NCI-H2081 (cell line): ENCODE measurements around the gene UNG.
"Not testable (repeated sequence)": the region's sequence is repeated elsewhere in the genome, so short reads cannot be mapped to it uniquely, and the experiment has no call there.

Source experiments
- DNase-seq, 2 experiments: peaks; one replicate each; lab custom pipeline; 2025; lab: John Stamatoyannopoulos, UW

UNG gene

DNA sequence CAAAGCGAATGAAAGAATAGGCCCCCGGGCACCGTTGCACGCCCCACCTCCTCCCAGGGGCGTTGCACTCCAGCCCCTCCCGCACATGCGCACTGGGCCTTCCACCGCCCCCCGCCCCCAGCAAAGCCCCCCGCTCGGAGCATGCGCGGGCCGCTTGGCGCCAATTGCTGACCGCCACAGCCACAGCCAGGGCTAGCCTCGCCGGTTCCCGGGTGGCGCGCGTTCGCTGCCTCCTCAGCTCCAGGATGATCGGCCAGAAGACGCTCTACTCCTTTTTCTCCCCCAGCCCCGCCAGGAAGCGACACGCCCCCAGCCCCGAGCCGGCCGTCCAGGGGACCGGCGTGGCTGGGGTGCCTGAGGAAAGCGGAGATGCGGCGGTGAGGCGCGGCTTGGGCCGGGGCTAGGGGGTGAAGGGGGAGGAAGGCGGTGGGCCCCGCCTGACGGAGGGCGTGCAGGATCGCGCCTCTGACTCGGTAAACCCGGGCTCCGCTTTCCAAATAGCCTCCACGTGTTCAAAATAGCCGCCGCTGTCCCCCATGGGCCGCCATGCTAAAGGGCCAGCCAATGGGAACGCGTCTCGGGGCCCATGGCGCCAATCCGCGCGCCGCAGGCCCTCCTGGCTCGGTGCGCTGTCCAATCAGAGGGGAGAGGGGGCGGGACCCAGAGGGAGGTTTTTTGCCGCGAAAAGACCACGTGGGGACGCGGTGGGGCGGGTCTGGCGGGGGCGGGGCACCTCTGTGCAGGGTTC is at the start of gene UNG:
TSS of gene UNG (plus strand) at position 163 of the 748 bp plus-strand sequence. CDS start at position 246, 83 bp downstream.
- peak; percentile 94 to 95 for DNase-seq

- DNase-seq: not testable (repeated sequence)
Observed at GRCh38 chr12:109048706-109049105, 48.7 kb upstream of the UNG start.

DNA sequence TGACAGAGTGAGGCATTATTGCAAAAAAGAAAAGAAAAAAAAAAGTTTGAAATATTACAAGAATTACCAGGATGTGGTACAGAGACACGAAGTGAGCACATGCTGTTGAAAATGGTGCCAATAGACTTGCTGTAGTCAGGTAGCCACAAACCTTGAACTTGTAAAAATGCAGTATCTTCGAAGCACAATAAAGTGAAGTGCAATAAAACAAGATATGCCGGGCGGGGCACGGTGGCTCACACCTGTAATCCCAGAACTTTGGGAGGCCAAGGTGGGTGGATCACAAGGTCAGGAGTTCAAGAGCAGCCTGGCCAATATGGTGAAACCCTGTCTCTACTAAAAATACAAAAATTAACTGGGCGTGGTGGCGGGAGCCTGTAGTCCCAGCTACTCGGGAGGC is 47.6 kb upstream of the UNG start:
- DNase-seq: not testable (repeated sequence)

DNA sequence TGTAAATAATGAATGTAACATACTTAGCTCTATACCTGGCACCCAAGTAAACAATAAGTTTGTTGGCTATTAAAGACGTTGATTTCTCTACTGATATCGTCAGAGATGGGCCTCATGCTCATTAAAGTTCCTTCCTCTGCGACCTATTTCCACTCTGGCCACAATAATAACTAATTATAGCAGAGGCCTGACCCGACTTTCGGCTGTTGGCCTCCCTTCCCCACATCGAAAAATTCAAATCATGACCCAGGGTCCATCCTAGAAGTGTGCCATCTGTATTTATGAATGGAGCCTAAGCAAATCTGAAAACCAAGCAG is 45.3 kb upstream of the UNG start:
- no peak for DNase-seq

GRCh38 chr12:109052414-109053323 is 44.7 kb upstream of the UNG start, which contains the start of gene USP30:
USP30 (plus strand) TSS chr12:109052576; CDS start chr12:109052679, 103 bp downstream.
- DNase-seq: peak; percentile 80 to 86

- DNase-seq: no peak
Observed at GRCh38 chr12:109053382-109054123, 43.8 kb upstream of the UNG start.

DNA sequence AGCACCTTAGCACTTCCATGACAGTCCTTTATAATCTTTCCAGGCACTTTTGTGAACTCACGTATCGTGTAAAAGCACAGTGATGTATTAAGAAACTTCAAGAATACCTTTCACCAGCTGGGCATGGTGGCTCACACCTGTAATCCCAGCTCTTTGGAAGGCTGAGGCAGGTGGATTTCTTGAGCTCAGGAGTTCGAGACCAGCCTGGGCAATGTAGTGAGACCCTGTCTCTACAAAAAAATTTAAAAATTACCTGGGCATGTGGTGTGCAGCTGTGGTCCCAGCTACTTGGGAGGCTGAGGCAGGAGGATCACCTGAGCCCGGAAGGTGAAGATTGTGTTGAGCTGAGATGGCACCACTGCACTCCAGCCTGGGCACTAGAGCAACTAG is 43.3 kb upstream of the UNG start:
- DNase-seq: not testable (repeated sequence)

- DNase-seq: no peak
Observed at GRCh38 chr12:109054520-109054919, 42.9 kb upstream of the UNG start.

DNA sequence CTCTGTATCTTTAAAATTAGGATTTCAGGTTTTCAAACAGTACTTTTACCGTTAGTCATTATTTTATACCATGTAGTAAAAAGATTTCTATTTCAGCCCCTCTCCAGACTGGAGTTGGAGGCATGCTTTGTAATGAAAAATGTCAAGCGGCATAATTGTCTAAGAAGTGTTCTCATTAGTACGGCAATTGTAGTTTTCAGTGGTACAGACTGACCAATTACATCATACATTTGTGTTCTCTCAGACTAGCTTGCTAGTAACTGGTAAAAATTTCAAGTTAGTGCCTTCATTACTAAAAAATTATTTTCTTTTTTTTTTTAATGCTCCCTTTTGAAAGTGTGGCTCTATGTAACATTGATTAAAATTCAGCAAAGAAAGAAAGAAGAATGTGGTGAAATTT is 40.5 kb upstream of the UNG start:
- no peak for DNase-seq

- no peak for DNase-seq
Observed at GRCh38 chr12:109057376-109057775, 40.0 kb upstream of the UNG start.

DNA sequence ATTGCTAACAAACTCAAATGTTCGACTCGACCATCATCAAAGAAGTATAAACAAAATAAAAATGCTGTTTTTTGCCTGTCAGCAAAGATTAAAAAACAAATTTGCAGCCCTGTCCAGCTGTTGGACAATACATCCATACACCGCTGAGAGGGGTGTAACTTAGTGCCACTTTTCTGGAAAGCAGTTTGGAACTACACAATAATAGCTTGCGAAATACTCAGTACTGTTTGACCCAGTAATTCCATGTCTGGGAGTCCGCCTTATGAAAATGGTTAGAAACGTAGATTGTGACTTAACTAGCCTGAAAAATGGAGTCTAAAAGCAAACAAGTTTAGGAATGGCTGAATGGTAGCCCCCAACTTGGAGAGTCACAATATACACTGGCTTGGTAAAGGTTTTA is 38.6 kb upstream of the UNG start:
- DNase-seq: no peak

GRCh38 chr12:109064143-109064542 is 33.3 kb upstream of the UNG start:
- no peak for DNase-seq

- DNase-seq: no peak
Observed at GRCh38 chr12:109065154-109065852, 32.1 kb upstream of the UNG start.

DNA sequence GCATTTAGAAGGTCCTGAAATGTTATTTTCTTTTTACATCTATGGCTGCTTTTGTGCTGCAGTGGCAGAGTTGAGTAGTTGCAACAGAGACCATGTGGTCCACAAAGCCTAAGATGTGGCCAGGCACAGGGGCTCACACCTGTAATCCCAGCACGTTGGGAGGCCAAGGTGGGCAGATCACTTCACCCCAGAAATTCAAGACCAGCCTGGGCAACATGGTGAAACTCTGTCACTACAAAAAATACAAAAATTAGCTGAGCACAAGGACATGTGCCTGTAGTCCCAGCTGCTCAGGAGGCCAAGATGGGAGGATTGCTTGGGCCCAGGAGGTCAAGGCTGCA is 31.6 kb upstream of the UNG start:
- DNase-seq: no peak

DNA sequence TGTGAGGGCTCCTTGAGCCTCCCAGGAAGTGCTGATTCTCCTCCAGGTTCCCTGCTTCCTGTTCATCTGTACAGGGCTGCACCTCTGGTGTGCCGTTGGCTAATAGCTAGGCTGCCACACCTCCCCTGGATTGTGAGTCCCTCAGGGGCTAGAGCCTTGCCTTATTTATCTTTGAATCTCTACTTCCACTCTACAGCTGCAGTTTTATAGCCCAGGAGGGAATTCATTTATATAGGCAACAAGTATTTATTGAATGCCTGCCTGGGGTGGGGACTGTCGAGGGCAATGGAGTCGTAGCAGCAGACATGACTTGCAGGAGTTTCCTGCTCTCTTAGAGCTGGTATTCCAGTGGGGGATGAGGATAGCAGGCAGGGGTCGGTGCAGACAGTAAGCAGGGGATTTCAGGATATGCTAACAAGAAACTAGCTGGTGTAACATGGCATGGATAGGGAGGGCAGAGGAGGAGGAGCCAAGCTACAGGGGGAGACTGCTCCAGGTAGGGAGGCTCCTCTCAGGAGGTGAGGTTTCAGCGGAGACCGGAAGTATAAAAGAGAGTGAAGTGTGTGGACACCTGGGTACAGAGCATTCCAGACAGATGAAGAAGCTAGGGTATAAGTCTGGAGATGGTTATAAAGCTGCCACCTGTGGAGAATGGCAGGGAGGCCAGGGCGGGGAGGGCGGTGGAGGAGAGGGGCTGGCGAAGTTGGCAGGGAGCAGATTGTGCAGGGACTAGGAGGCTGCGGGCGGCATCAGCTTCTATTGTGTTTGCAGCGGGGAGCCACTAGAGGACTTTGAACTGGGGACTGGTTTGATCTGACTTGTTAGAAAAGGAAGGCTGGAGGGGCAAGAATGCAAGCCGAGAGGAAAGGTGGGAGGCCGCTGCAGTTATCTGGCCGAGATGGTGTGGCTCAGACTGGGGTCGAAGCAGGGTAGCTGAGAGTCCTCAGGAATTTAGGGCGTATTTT is 27.8 kb upstream of the UNG start:
- no peak for DNase-seq

DNA sequence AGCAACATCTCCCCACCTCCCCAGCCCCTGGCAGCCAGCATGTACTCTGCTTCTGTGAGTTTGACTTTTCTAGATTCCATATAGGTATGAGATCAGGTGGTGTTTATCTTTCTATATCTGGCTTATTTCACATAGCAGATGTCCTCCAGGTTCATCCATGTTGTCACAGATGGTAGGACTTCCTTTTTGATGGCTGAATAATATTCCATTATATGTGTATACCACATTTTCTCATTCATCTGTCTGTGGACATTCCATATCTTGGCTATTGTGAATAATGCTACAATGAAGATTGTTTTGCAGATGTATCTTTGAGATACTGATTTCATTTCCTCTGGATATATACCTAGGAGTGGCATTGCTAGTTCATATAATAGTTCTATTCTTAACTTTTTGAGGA is 22.5 kb upstream of the UNG start:
- no peak for DNase-seq

DNA sequence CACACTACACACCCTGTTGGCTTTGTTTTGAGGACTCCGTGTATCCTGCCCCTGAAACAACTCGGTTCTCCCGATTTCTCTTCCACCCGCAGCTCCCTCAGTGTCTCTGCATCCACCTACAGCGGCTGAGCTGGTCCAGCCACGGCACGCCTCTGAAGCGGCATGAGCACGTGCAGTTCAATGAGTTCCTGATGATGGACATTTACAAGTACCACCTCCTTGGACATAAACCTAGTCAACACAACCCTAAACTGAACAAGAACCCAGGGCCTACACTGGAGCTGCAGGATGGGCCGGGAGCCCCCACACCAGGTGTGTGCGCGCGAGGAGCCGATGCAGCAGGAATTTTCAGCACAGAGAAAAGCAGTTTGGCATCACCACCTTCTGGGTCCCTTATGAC is 14.6 kb upstream of the UNG start:
- no peak for DNase-seq

- no peak for DNase-seq
Observed at GRCh38 chr12:109084425-109084824, 13.0 kb upstream of the UNG start.

DNA sequence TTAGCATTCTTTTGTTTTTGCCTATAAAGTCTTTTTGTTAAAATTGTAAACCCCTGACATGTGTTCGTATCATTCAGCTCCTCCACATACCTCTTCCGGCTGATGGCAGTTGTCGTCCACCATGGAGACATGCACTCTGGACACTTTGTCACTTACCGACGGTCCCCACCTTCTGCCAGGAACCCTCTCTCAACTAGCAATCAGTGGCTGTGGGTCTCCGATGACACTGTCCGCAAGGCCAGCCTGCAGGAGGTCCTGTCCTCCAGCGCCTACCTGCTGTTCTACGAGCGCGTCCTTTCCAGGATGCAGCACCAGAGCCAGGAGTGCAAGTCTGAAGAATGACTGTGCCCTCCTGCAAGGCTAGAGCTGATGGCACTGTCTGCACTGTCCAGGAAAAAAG is 11.8 kb upstream of the UNG start:
- no peak for DNase-seq

- no peak for DNase-seq
Observed at GRCh38 chr12:109087250-109087649, 10.1 kb upstream of the UNG start.

- no peak for DNase-seq
Observed at GRCh38 chr12:109088818-109089217, 8.6 kb upstream of the UNG start.
